ENCODE measurements around the gene CEACAM6. TPM values are rescaled to one million over a fixed set of nuclear protein-coding genes. Genes with fewer than 3 reads are reported as not detected.
A peak's percentile ranks its signal among the peaks of the same experiment; 100 is the strongest.

Gene CEACAM6
- polyA plus RNA-seq, 2 of the 4 experiments (the other 2 are of a cell fraction) = 0.97 to 17.7 TPM

GRCh38 chr19:41709951-41710645 lies 45.2 kb upstream of the CEACAM6 start:
- Histone ChIP-seq H3K27ac (no peak overlapping the region), H3K9me3 (no peaks in the 10 kb centered on the region), H3K4me2 (no peak overlapping the region), H3K4me3 (no peak overlapping the region), H3K4me1 (peaks cover 3% of the 10 kb centered on the region; the same call in 2 of the 3 replicates)
- ChIA-PET POLR2A (no interaction called here), CTCF (interaction anchor here (0.9 to 15.7 kb wide), 14 partner anchors 8 to 126 kb away, joined by 3 to 358 read pairs (median 6); partner anchors contain the start of gene CEACAM7)
- TF ChIP-seq RNF2 (IDR thresholded peaks at IDR 0.05; ENCODE audit: borderline replicate concordance, low read depth) (no peak), FOSL2 (IDR thresholded peaks at IDR 0.05) (no peak), FOSL2 (CRISPR knock-in tag; IDR thresholded peaks at IDR 0.05) (no peak), HOXA7 (CRISPR knock-in tag; IDR thresholded peaks at IDR 0.05) (no peak), E2F6 (IDR thresholded peaks at IDR 0.05; ENCODE audit: borderline replicate concordance, low read depth) (no peak), HOXB13 (CRISPR knock-in tag; IDR thresholded peaks at IDR 0.05; ENCODE audit: low read depth) (no peak), POLR2AphosphoS2 (conservative IDR thresholded peaks at IDR 0.05; ENCODE audit: low read length) (no peak), FOSB (CRISPR knock-in tag; IDR thresholded peaks at IDR 0.05) (no peak), CTCF (IDR thresholded peaks at IDR 0.05) (no peak), CBX8 (IDR thresholded peaks at IDR 0.05) (no peak), RCOR1 (IDR thresholded peaks at IDR 0.05; ENCODE audit: low read depth, low read length) (no peak), CHD2 (IDR thresholded peaks at IDR 0.05; ENCODE audit: low read length, partially characterized antibody) (no peak), EHF (CRISPR knock-in tag; IDR thresholded peaks at IDR 0.05) (no peak), ZFP36 (IDR thresholded peaks at IDR 0.05; ENCODE audit: borderline replicate concordance, partially characterized antibody) (no peak), POLR2A (IDR thresholded peaks at IDR 0.05; ENCODE audit: low read length) (no peak), JUN (IDR thresholded peaks at IDR 0.05) (no peak)
- TF ChIP-seq, protein P1, sequence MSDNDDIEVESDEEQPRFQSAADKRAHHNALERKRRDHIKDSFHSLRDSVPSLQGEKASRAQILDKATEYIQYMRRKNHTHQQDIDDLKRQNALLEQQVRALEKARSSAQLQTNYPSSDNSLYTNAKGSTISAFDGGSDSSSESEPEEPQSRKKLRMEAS (IDR thresholded peaks at IDR 0.05) = no peak
- FAIRE-seq (peak; percentile 88), ATAC-seq (no peak), DNase-seq (ENCODE audit: low read depth in 1 of 2, low spot score in 1 of 2) (no peak)
- 48% methylated on average over 8 of the region's 8 CpGs for WGBS (ENCODE audit: missing lambda C conversion rate)

GRCh38 chr19:41711376-41712261 lies 43.7 kb upstream of the CEACAM6 start:
- Histone ChIP-seq H3K9me3 (no peaks in the 10 kb centered on the region), H3K4me2 (no peak overlapping the region), H3K4me1 (no peaks in the 10 kb centered on the region), H3K27ac (no peak overlapping the region), H3K4me3 (no peak overlapping the region)
- no peak for DNase-seq (ENCODE audit: low read depth in 1 of 2, low spot score in 1 of 2)
- ChIA-PET POLR2A (no interaction called here), CTCF (interaction anchor here (0.6 to 15.7 kb wide), 12 partner anchors 17 to 966 kb away, joined by 3 to 358 read pairs (median 6); partner anchors contain the start of gene CEACAM7)
- no peak for FAIRE-seq
- 38% methylated on average over 13 of the region's 13 CpGs for WGBS (ENCODE audit: missing lambda C conversion rate)
- ATAC-seq = no peak
- no peak for TF ChIP-seq RNF2 (IDR thresholded peaks at IDR 0.05; ENCODE audit: borderline replicate concordance, low read depth)
- no peak for TF ChIP-seq HOXA7 (CRISPR knock-in tag; IDR thresholded peaks at IDR 0.05)
- no peak for TF ChIP-seq RFX5 (IDR thresholded peaks at IDR 0.05)

- no peak overlapping the region for H3K4me3 ChIP-seq
- no peak for FAIRE-seq
- no peak for DNase-seq (ENCODE audit: low read depth in 1 of 2, low spot score in 1 of 2)
- no peaks in the 10 kb centered on the region for H3K4me1 ChIP-seq
- H3K27ac ChIP-seq = no peak overlapping the region
- POLR2A ChIA-PET = no interaction called here
- ATAC-seq = no peak
- TF ChIP-seq MAFK (IDR thresholded peaks at IDR 0.05; ENCODE audit: partially characterized antibody) = no peak
- no peak for TF ChIP-seq CBX8 (IDR thresholded peaks at IDR 0.05)
- TF ChIP-seq RAD21 (conservative IDR thresholded peaks at IDR 0.05 in 1 of 2, IDR thresholded peaks at IDR 0.05 in 1 of 2) = no peak
- no peak for TF ChIP-seq MAZ (IDR thresholded peaks at IDR 0.05; ENCODE audit: borderline replicate concordance, low read depth, low read length)
- CTCF ChIA-PET = interaction anchor here (1.0 to 9.1 kb wide), 8 partner anchors 8 to 119 kb away, joined by 3 to 165 read pairs (median 14); partner anchors contain the start of gene CEACAM5
- WGBS (ENCODE audit: missing lambda C conversion rate) = 12% methylated on average over 5 of the region's 5 CpGs
- no peak overlapping the region for H3K4me2 ChIP-seq
- no peaks in the 10 kb centered on the region for H3K9me3 ChIP-seq
Observed at GRCh38 chr19:41714598-41714997, 40.7 kb upstream of the CEACAM6 start.
